ENCODE data around the gene CLINT1.

- TF ChIP-seq STAT6 (CRISPR knock-in tag; conservative IDR thresholded peaks at IDR 0.05; ENCODE audit: low read depth) (no peak), CTCF (IDR thresholded peaks at IDR 0.05) (no peak), ZNF281 (CRISPR knock-in tag; IDR thresholded peaks at IDR 0.05) (no peak), ATF2 (CRISPR knock-in tag; IDR thresholded peaks at IDR 0.05; ENCODE audit: borderline replicate concordance, low read depth) (no peak), ZBTB43 (CRISPR knock-in tag; IDR thresholded peaks at IDR 0.05) (no peak), ZNF219 (CRISPR knock-in tag; IDR thresholded peaks at IDR 0.05; ENCODE audit: borderline replicate concordance) (no peak), TEAD4 (CRISPR knock-in tag; IDR thresholded peaks at IDR 0.05) (no peak), SMAD4 (CRISPR knock-in tag; IDR thresholded peaks at IDR 0.05) (no peak), NR3C1 (CRISPR knock-in tag; conservative IDR thresholded peaks at IDR 0.05; ENCODE audit: low read depth) (no peak), KAT7 (CRISPR knock-in tag; IDR thresholded peaks at IDR 0.05; ENCODE audit: borderline replicate concordance) (no peak), HMGXB4 (CRISPR knock-in tag; IDR thresholded peaks at IDR 0.05) (no peak), CREM (CRISPR knock-in tag; IDR thresholded peaks at IDR 0.05) (no peak), SMAD3 (CRISPR knock-in tag; IDR thresholded peaks at IDR 0.05; ENCODE audit: borderline replicate concordance) (no peak)
Measured at GRCh38 chr5:157835041-157835440, 23.9 kb downstream of the CLINT1 start.

Data from WTC11 (cell line).